ENCODE measurements around the gene CDH26.

- no peak for TF ChIP-seq REST (IDR thresholded peaks at IDR 0.05; ENCODE audit: low read depth)
- no peak for TF ChIP-seq NFIC (IDR thresholded peaks at IDR 0.05)
- no peak for TF ChIP-seq ZBTB7A (IDR thresholded peaks at IDR 0.05; ENCODE audit: low read depth)
- TF ChIP-seq EP300 (IDR thresholded peaks at IDR 0.05; ENCODE audit: borderline replicate concordance): no peak
- TF ChIP-seq CREB1 (IDR thresholded peaks at IDR 0.05; ENCODE audit: low read depth): no peak
- TF ChIP-seq EGR1 (IDR thresholded peaks at IDR 0.05): no peak
- no peak for TF ChIP-seq MAX (IDR thresholded peaks at IDR 0.05)
- TF ChIP-seq TEAD4 (IDR thresholded peaks at IDR 0.05): no peak
Measured at GRCh38 chr20:60013296-60014139, 55.3 kb downstream of the CDH26 start.

Measured in Ishikawa (cell line).